SK-N-DZ (cell line): ENCODE measurements around the gene TAF15. TPM values are rescaled to one million over a fixed set of nuclear protein-coding genes. Genes with fewer than 3 reads are reported as not detected.

ENCODE experiments used
- DNase-seq: peaks from one replicate; pipeline ENCODE4 v3.0.0-alpha.2; 2015; ENCODE audit warnings: low spot score
- polyA plus RNA-seq, 2 experiments: library from polyadenylated mRNA; depleted of rRNA; stranded (reverse); fragments of >200 nt; gene quantifications; 2 replicates each; pipeline ENCODE4 v1.2.3, GENCODE V29; 2014

Gene TAF15
- 23.9 and 24.0 TPM in 2 replicates for polyA plus RNA-seq (2014; cell fraction: cytosol; rRNA removed)
- polyA plus RNA-seq (2014; cell fraction: nucleus; rRNA removed): 33.2 and 96.1 TPM in 2 replicates

- DNase-seq: peak; percentile 99
These were observed at the start of gene TAF15 for GRCh38 chr17:35808962-35809854. Gene TAF15 (plus strand): TSS chr17:35809484. CDS start chr17:35809570, 86 bp downstream.

- no peak for DNase-seq
These were observed 48.7 kb upstream of the TAF15 start, which contains the start of gene C17orf50 for GRCh38 chr17:35760587-35760986. Gene C17orf50 (plus strand): TSS chr17:35760887. CDS start chr17:35760942, 55 bp downstream.

- DNase-seq: no peak
These were observed 47.7 kb upstream of the TAF15 start for GRCh38 chr17:35761601-35762000.

- no peak for DNase-seq
These were observed 45.5 kb upstream of the TAF15 start for GRCh38 chr17:35763767-35764122.

GRCh38 chr17:35764123-35764991, 44.9 kb upstream of the TAF15 start:
- peak; percentile 91 for DNase-seq

- DNase-seq: no peak
These were observed 44.1 kb upstream of the TAF15 start for GRCh38 chr17:35765086-35765710.

- peak; percentile 59 for DNase-seq
These were observed 43.4 kb upstream of the TAF15 start for GRCh38 chr17:35765756-35766488.

- DNase-seq: no peak
These were observed 42.8 kb upstream of the TAF15 start for GRCh38 chr17:35766489-35766877.

GRCh38 chr17:35766903-35767510, 42.3 kb upstream of the TAF15 start:
- DNase-seq: no peak

- DNase-seq: no peak
These were observed 40.5 kb upstream of the TAF15 start for GRCh38 chr17:35768797-35769196.

- DNase-seq: no peak
These were observed 39.3 kb upstream of the TAF15 start for GRCh38 chr17:35769895-35770486.

GRCh38 chr17:35773129-35773528, 36.2 kb upstream of the TAF15 start:
- DNase-seq: no peak

GRCh38 chr17:35773679-35774425, 35.4 kb upstream of the TAF15 start:
- no peak for DNase-seq

GRCh38 chr17:35774499-35774898, 34.8 kb upstream of the TAF15 start:
- peak; percentile 32 for DNase-seq

GRCh38 chr17:35775039-35775438, 34.2 kb upstream of the TAF15 start:
- DNase-seq: no peak

- no peak for DNase-seq
These were observed 33.7 kb upstream of the TAF15 start for GRCh38 chr17:35775583-35775982.

- DNase-seq: no peak
These were observed 30.6 kb upstream of the TAF15 start for GRCh38 chr17:35778641-35779196.

- no peak for DNase-seq
These were observed 28.3 kb upstream of the TAF15 start for GRCh38 chr17:35780950-35781349.

GRCh38 chr17:35784895-35785294, 24.4 kb upstream of the TAF15 start:
- DNase-seq: no peak
